K562 (cell line): ENCODE data around the gene FEM1B. TPM values are rescaled to one million over a fixed set of nuclear protein-coding genes. Genes with fewer than 3 reads are reported as not detected.

Experiments used
- ATAC-seq: fragments of 200-7000 bp; cut with Tn5 transposase; 3 replicates; pipeline ENCODE4 v1.9.1; 2020; ENCODE audit warnings: moderate library complexity
- BruUV-seq: library from RNA; stranded (reverse); fragments of 400-500 nt; replicated peaks from 2 replicates; lab custom pipeline; 2021; lab: Mats Ljungman, UMichigan
- CTCF ChIA-PET: fragments of 300-600 bp; formaldehyde crosslinking; extraction: SDS; loops from one replicate; lab custom pipeline; 2021; ENCODE audit warnings: low intra/inter-chr PET ratio; lab: Yijun Ruan, JAX
- POLR2A ChIA-PET: fragments of 300-600, 350-650 bp; sonication (Branson Sonifier 250); formaldehyde crosslinking; extraction: SDS; loops from one replicate; lab custom pipeline; 2021; ENCODE audit warnings: antibody characterized with exemption, inconsistent platforms; lab: Yijun Ruan, JAX
- DNase-seq, 4 experiments: peaks; one replicate each; pipeline versions ENCODE4 v3.0.0 to v3.0.0-alpha.2; 2011 to 2018; ENCODE audit warnings: low spot score in 3 of 4, mixed read lengths in 3 of 4; ENCODE audit errors: extremely low read depth in 1 of 4
- FAIRE-seq: peaks from 2 replicates; lab custom pipeline; 2011; peaks lifted over from hg19 to GRCh38; lab: Jason Lieb, UNC
- H2AFZ ChIP-seq: 2 replicates; pipeline ENCODE4 v1.6.0; 2011; ENCODE audit warnings: low read depth, low read length, control low read depth, inconsistent platforms
- H3K27ac ChIP-seq: fragments of 200-600 bp; 3 replicates; pipeline ENCODE4 v1.8.0; 2011; ENCODE audit warnings: low read depth, mild to moderate bottlenecking, control low read depth, inconsistent platforms, low read length, moderate library complexity, mixed read lengths; ENCODE audit errors: extremely low read depth
- H3K27me3 ChIP-seq, 2 experiments: fragments of 300-600 bp in 1 of 2; 2 replicates in 1 of 2; 3 replicates in 1 of 2; pipeline versions ENCODE4 v1.6.0 to v1.8.0; 2011; ENCODE audit warnings: inconsistent platforms in 2 of 2, low read length in 2 of 2, mild to moderate bottlenecking in 1 of 2, mixed read lengths in 1 of 2, moderate library complexity in 1 of 2; ENCODE audit not compliant: control insufficient read depth in 2 of 2, insufficient read depth in 2 of 2
- H3K36me3 ChIP-seq: fragments of 300-600 bp; 3 replicates; pipeline ENCODE4 v1.8.0; 2011; ENCODE audit warnings: mild to moderate bottlenecking, low read length, inconsistent platforms; ENCODE audit not compliant: control insufficient read depth, insufficient read depth
- H3K4me1 ChIP-seq, 2 experiments: fragments of 200-600 bp in 1 of 2; replicated peaks in 1 of 2; 2 replicates in 1 of 2; 3 replicates in 1 of 2; pipeline versions ENCODE4 v1.5.1 to v1.8.0; 2011; ENCODE audit warnings: inconsistent platforms in 2 of 2, low read length in 2 of 2, mild to moderate bottlenecking in 1 of 2, mixed read lengths in 1 of 2, moderate library complexity in 1 of 2; ENCODE audit not compliant: control insufficient read depth in 2 of 2, insufficient read depth in 2 of 2
- H3K4me2 ChIP-seq: 2 replicates; pipeline ENCODE4 v1.6.1; 2011; ENCODE audit warnings: low read length, control low read depth, inconsistent platforms, mixed read lengths; ENCODE audit not compliant: insufficient read depth
- H3K4me3 ChIP-seq: fragments of 200-600 bp; sonication (generic), shearing (Covaris generic); 2 replicates; pipeline ENCODE4 v1.5.1; 2016; ENCODE audit warnings: control low read depth, inconsistent platforms
- H3K79me2 ChIP-seq: fragments of 200-600 bp; 3 replicates; pipeline ENCODE4 v1.8.0; 2011; ENCODE audit warnings: low read length, inconsistent platforms; ENCODE audit not compliant: control insufficient read depth, insufficient read depth
- H3K9ac ChIP-seq, 2 experiments: 2 replicates each; pipeline versions ENCODE4 v1.6.0 to v1.6.1; 2011; ENCODE audit warnings: low read depth in 2 of 2, low read length in 2 of 2, control low read depth in 1 of 2, inconsistent platforms in 1 of 2, mild to moderate bottlenecking in 1 of 2, mixed read lengths in 1 of 2; ENCODE audit not compliant: insufficient read depth in 1 of 2
- H3K9me1 ChIP-seq: one replicate; pipeline ENCODE4 v1.6.0; 2011; ENCODE audit warnings: inconsistent platforms, mild to moderate bottlenecking, low read length, moderate library complexity; ENCODE audit not compliant: control insufficient read depth, insufficient read depth
- H3K9me3 ChIP-seq: replicated peaks from 2 replicates; pipeline ENCODE4 v1.5.1; 2011; ENCODE audit warnings: low read depth, low read length, inconsistent platforms; ENCODE audit not compliant: control insufficient read depth, insufficient read depth
- H4K20me1 ChIP-seq: replicated peaks from 2 replicates; pipeline ENCODE4 v1.6.1; 2011; ENCODE audit warnings: low read length, inconsistent platforms, mixed read lengths; ENCODE audit not compliant: control insufficient read depth, insufficient read depth
- RBM25 ChIP-seq: fragments of 200-400 bp; formaldehyde crosslinking; IDR thresholded peaks from 2 replicates; pipeline ENCODE4 v1.6.1; 2018; ENCODE audit warnings: low read length, low read depth, moderate library complexity; ENCODE audit not compliant: severe bottlenecking
- THRA ChIP-seq: fragments of 450-650 bp; IDR thresholded peaks from 2 replicates; pipeline ENCODE4 v1.6.1; 2017; ENCODE audit warnings: mild to moderate bottlenecking, moderate library complexity
- WGBS: fragments of 100-300 bp; shearing (Covaris generic); methylation state at CpG from one replicate; pipeline ENCODE4 v1.1.6; 2016; ENCODE audit warnings: low coverage, mixed read lengths; ENCODE audit not compliant: insufficient coverage; ENCODE audit errors: missing lambda C conversion rate; 5-methylcytosine and 5-hydroxymethylcytosine counted together
- in situ Hi-C: fragments of 300-500 bp; cut with MboI; formaldehyde crosslinking; loops from 4 replicates; pipeline ENCODE4 v1.15.0; 2018; ENCODE audit warnings: inconsistent platforms, mixed read lengths
- intact Hi-C: fragments of 100-400 bp; cut with micrococcal nuclease; formaldehyde crosslinking; loops from 2 replicates; pipeline ENCODE4 v1.14.2; 2022
- polyA plus RNA-seq, 8 experiments: library from polyadenylated mRNA; depleted of rRNA in 4 of 8; stranded (reverse) in 5 of 8; unstranded in 3 of 8; fragments of >200 nt; fragmentation: Nextera tagmentation in 2 of 8; fragmentation: Illumina TruSeq in 1 of 8; extraction: Ambion mirVana in 2 of 8; extraction: Trizol in 1 of 8; gene quantifications; 2 replicates each; pipeline versions ENCODE4 v1.2.1 to v1.2.3, GENCODE V29; 2011 to 2014; ENCODE audit warnings: inconsistent platforms in 1 of 8, missing spikeins in 1 of 8
- total RNA-seq, 7 experiments: library from RNA; depleted of rRNA in 6 of 7; stranded (reverse); fragments of >200 nt in 6 of 7; fragmentation: Illumina TruSeq in 2 of 7; extraction: Trizol in 2 of 7; gene quantifications; 2 replicates each; pipeline versions ENCODE4 v1.2.1 to v1.2.3, GENCODE V29; 2011 to 2021; ENCODE audit warnings: low replicate concordance in 1 of 7

Gene FEM1B
- total and polyA plus RNA-seq, 9 of the 15 experiments (the other 6 are each of a cell fraction or from before 2014, with no cell fraction given) = 5.9 to 61.6 (median 20.1) TPM

- no peak overlapping the region for H2AFZ ChIP-seq
- WGBS = 2% methylated on average over 18 of the region's 18 CpGs
- DNase-seq (no peak), FAIRE-seq (no peak), ATAC-seq (no peak)
- H3K9ac ChIP-seq = no peak overlapping the region; a peak in 1 of 4 replicates
- H3K79me2 ChIP-seq = no peaks in the 10 kb centered on the region
- ChIA-PET CTCF (no interaction called here), POLR2A (interaction anchor here (0.6 kb wide), 1 partner anchor 160 kb away, joined by 5 read pairs; no protein-coding TSS in a partner anchor)
- in situ Hi-C loops (no loop called here), intact Hi-C loops (no loop called here)
- H3K9me1 ChIP-seq = no peaks in the 10 kb centered on the region
- H3K4me2 ChIP-seq = no peak overlapping the region
- H3K27ac ChIP-seq = no peak overlapping the region
- no peaks in the 10 kb centered on the region for H3K9me3 ChIP-seq
- peaks cover 3% of the 10 kb centered on the region; the same call in 1 of the 2 replicates for H4K20me1 ChIP-seq
- peaks cover 0 to 5% of the 10 kb centered on the region in 2 experiments; a peak in 1 of 5 replicates for H3K4me1 ChIP-seq
- peaks cover 28 to 71% of the 10 kb centered on the region in 2 experiments for H3K27me3 ChIP-seq
- H3K36me3 ChIP-seq = no peaks in the 10 kb centered on the region
- H3K4me3 ChIP-seq = no peak overlapping the region
- TF ChIP-seq THRA (no peak), RBM25 (peak; percentile 27)
- BruUV-seq = no TSS peak
These were observed 41.7 kb downstream of the FEM1B start for GRCh38 chr15:68318931-68319909.
